CD4-positive, alpha-beta T cell treated with Interferon gamma for 1 hour (primary cell): ENCODE measurements around the gene FBXO10.
"Not testable (repeated sequence)": the region's sequence is repeated elsewhere in the genome, so short reads cannot be mapped to it uniquely, and the experiment has no call there.

Experiments
- DNase-seq: peaks from one replicate; pipeline ENCODE4 v3.0.0-alpha.2; 2020

The FBXO10 gene

GRCh38 chr9:37575921-37576721 lies at the start of gene FBXO10:
TSS of gene FBXO10 (minus strand) at chr9:37576380. CDS start at chr9:37541768, 34,612 bp downstream.
- DNase-seq = peak; percentile 38

GRCh38 chr9:37625758-37626147 lies 49.6 kb upstream of the FBXO10 start:
- DNase-seq = no peak

- no peak for DNase-seq
Observed at GRCh38 chr9:37625036-37625757, 49.0 kb upstream of the FBXO10 start.

- DNase-seq = no peak
Observed at GRCh38 chr9:37624073-37624472, 47.9 kb upstream of the FBXO10 start.

- DNase-seq = no peak
Observed at GRCh38 chr9:37623267-37623666, 47.1 kb upstream of the FBXO10 start.

- DNase-seq = no peak
Observed at GRCh38 chr9:37622462-37622861, 46.3 kb upstream of the FBXO10 start.

- DNase-seq = no peak
Observed at GRCh38 chr9:37621273-37622121, 45.3 kb upstream of the FBXO10 start.

- DNase-seq = no peak
Observed at GRCh38 chr9:37620396-37620795, 44.2 kb upstream of the FBXO10 start.

- no peak for DNase-seq
Observed at GRCh38 chr9:37619806-37620205, 43.6 kb upstream of the FBXO10 start.

- DNase-seq = no peak
Observed at GRCh38 chr9:37618817-37619216, 42.6 kb upstream of the FBXO10 start.

GRCh38 chr9:37617832-37618231 lies 41.7 kb upstream of the FBXO10 start:
- DNase-seq = no peak

- no peak for DNase-seq
Observed at GRCh38 chr9:37617161-37617560, 41.0 kb upstream of the FBXO10 start.

- DNase-seq = no peak
Observed at GRCh38 chr9:37611961-37612360, 35.8 kb upstream of the FBXO10 start.

- no peak for DNase-seq
Observed at GRCh38 chr9:37611014-37611413, 34.8 kb upstream of the FBXO10 start.

GRCh38 chr9:37609735-37610397 lies 33.7 kb upstream of the FBXO10 start:
- no peak for DNase-seq

- DNase-seq = no peak
Observed at GRCh38 chr9:37608250-37608649, 32.1 kb upstream of the FBXO10 start.

- no peak for DNase-seq
Observed at GRCh38 chr9:37604296-37604695, 28.1 kb upstream of the FBXO10 start.

GRCh38 chr9:37602817-37603216 lies 26.6 kb upstream of the FBXO10 start:
- DNase-seq = no peak

- DNase-seq = not testable (repeated sequence)
Observed at GRCh38 chr9:37602061-37602460, 25.9 kb upstream of the FBXO10 start.

GRCh38 chr9:37596504-37596903 lies 20.3 kb upstream of the FBXO10 start:
- no peak for DNase-seq

- no peak for DNase-seq
Observed at GRCh38 chr9:37593883-37594448, 17.8 kb upstream of the FBXO10 start.
